Endothelial cell of umbilical vein (primary cell): Measurements from ENCODE around the gene CDHR4. TPM values are rescaled to one million over a fixed set of nuclear protein-coding genes. Genes with fewer than 3 reads are reported as not detected.

Experiments used
- BruUV-seq: library from RNA; stranded (reverse); fragments of 400-500 nt; replicated peaks from 2 replicates; lab custom pipeline; 2021; lab: Mats Ljungman, UMichigan
- CTCF ChIA-PET: fragments of 300-600, 350-600 bp; sonication (Branson Sonifier 250); formaldehyde crosslinking; loops from one replicate; lab custom pipeline; 2021; ENCODE audit warnings: antibody characterized with exemption, inconsistent platforms; lab: Charles Lee
- POLR2A ChIA-PET: fragments of 300-600, 350-600 bp; sonication (Branson Sonifier 250); formaldehyde crosslinking; loops from one replicate; lab custom pipeline; 2021; ENCODE audit warnings: antibody characterized with exemption, inconsistent platforms; lab: Charles Lee
- DNase-seq: peaks from one replicate; pipeline ENCODE4 v3.0.0-alpha.2; 2011; ENCODE audit warnings: low read depth, low spot score
- FAIRE-seq: peaks from 2 replicates; lab custom pipeline; 2011; peaks lifted over from hg19 to GRCh38; lab: Jason Lieb, UNC
- H2AFZ ChIP-seq: 2 replicates; pipeline ENCODE4 v1.6.0; 2012; ENCODE audit warnings: low read depth, low read length, control low read depth, inconsistent platforms
- H3K27ac ChIP-seq: 2 replicates; pipeline ENCODE4 v1.5.1; 2011; ENCODE audit warnings: low read depth, mild to moderate bottlenecking, control low read depth, low read length, moderate library complexity; ENCODE audit not compliant: insufficient read depth
- H3K27me3 ChIP-seq, 2 experiments: 2 replicates each; pipeline versions ENCODE4 v1.6.0 to v1.6.1; 2011; ENCODE audit warnings: low read length in 2 of 2, mixed read lengths in 1 of 2; ENCODE audit not compliant: control insufficient read depth in 2 of 2, insufficient read depth in 2 of 2
- H3K36me3 ChIP-seq, 2 experiments: 2 replicates in 1 of 2; 3 replicates in 1 of 2; pipeline ENCODE4 v1.5.1; 2011; ENCODE audit warnings: low read length in 2 of 2, mild to moderate bottlenecking in 1 of 2, moderate library complexity in 1 of 2; ENCODE audit not compliant: control insufficient read depth in 2 of 2, insufficient read depth in 2 of 2; ENCODE audit errors: extremely low read depth in 1 of 2
- H3K4me1 ChIP-seq: 3 replicates; pipeline ENCODE4 v1.5.1; 2011; ENCODE audit warnings: mild to moderate bottlenecking, low read length; ENCODE audit not compliant: control insufficient read depth, insufficient read depth; ENCODE audit errors: extremely low read depth
- H3K4me2 ChIP-seq: 2 replicates; pipeline ENCODE4 v1.6.1; 2011; ENCODE audit warnings: low read length, control low read depth, mixed read lengths; ENCODE audit not compliant: insufficient read depth
- H3K4me3 ChIP-seq, 3 experiments: fragments of 200-600 bp in 1 of 3; sonication (generic), shearing (Covaris generic) in 1 of 3; replicated peaks in 1 of 3; 2 replicates each; pipeline ENCODE4 v1.5.1; 2011 to 2016; ENCODE audit warnings: control low read depth in 3 of 3, low read length in 3 of 3, mild to moderate bottlenecking in 2 of 3, inconsistent platforms in 1 of 3, low read depth in 1 of 3, moderate library complexity in 1 of 3; ENCODE audit not compliant: insufficient read depth in 1 of 3
- H3K79me2 ChIP-seq: 2 replicates; pipeline ENCODE4 v1.6.0; 2012; ENCODE audit warnings: low read length, inconsistent platforms; ENCODE audit not compliant: control insufficient read depth, insufficient read depth
- H3K9ac ChIP-seq: replicated peaks from 2 replicates; pipeline ENCODE3; 2011; ENCODE audit warnings: low read length, control low read depth; ENCODE audit not compliant: insufficient read depth; ENCODE audit errors: extremely low read depth
- H3K9me1 ChIP-seq: replicated peaks from 3 replicates; pipeline ENCODE4 v1.6.0; 2011; ENCODE audit warnings: mild to moderate bottlenecking, low read length; ENCODE audit not compliant: control insufficient read depth, insufficient read depth; ENCODE audit errors: extremely low read depth
- H3K9me3 ChIP-seq: replicated peaks from 2 replicates; pipeline ENCODE4 v1.5.1; 2012; ENCODE audit warnings: low read length, inconsistent platforms; ENCODE audit not compliant: control insufficient read depth, insufficient read depth
- H4K20me1 ChIP-seq: replicated peaks from 2 replicates; pipeline ENCODE3; 2011; ENCODE audit warnings: mild to moderate bottlenecking, low read length; ENCODE audit not compliant: control insufficient read depth, insufficient read depth; ENCODE audit errors: extremely low read depth
- CTCF ChIP-seq, 2 donors: IDR thresholded peaks; 1 replicate in 1 of 2; 2 replicates in 1 of 2; pipeline ENCODE4 v1.5.1; 2011; ENCODE audit warnings: low read length in 2 of 2, mild to moderate bottlenecking in 2 of 2, moderate library complexity in 2 of 2, control low read depth in 1 of 2, inconsistent platforms in 1 of 2, low read depth in 1 of 2; ENCODE audit not compliant: insufficient read depth in 1 of 2; ENCODE audit errors: extremely low read depth in 1 of 2
- EZH2 ChIP-seq: IDR thresholded peaks from 2 replicates; pipeline ENCODE4 v1.6.1; 2012; ENCODE audit warnings: borderline replicate concordance, low read depth, mild to moderate bottlenecking, moderate library complexity, low read length, inconsistent platforms; ENCODE audit not compliant: severe bottlenecking
- FOS ChIP-seq: IDR thresholded peaks from 2 replicates; pipeline ENCODE4 v1.6.1; 2011; ENCODE audit warnings: mild to moderate bottlenecking, low read length, moderate library complexity, borderline replicate concordance; ENCODE audit not compliant: insufficient read depth
- GATA2 ChIP-seq: IDR thresholded peaks from 2 replicates; pipeline ENCODE4 v1.7.0; 2011; ENCODE audit warnings: low read depth, mild to moderate bottlenecking, moderate library complexity, mixed read lengths, low read length; ENCODE audit not compliant: insufficient read length, insufficient read depth
- JUN ChIP-seq: IDR thresholded peaks from 2 replicates; pipeline ENCODE4 v1.6.1; 2011; ENCODE audit warnings: borderline replicate concordance, low read depth; ENCODE audit not compliant: insufficient read length, insufficient read depth
- MYC ChIP-seq: IDR thresholded peaks from one replicate; pipeline ENCODE4 v1.6.1; 2011; ENCODE audit warnings: mild to moderate bottlenecking, low read depth, low read length
- POLR2A ChIP-seq: IDR thresholded peaks from 2 replicates; pipeline ENCODE4 v1.6.1; 2012; ENCODE audit warnings: low read depth, mild to moderate bottlenecking, control low read depth, low read length
- POLR2AphosphoS5 ChIP-seq: IDR thresholded peaks from 2 replicates; pipeline ENCODE4 v1.6.1; 2012; ENCODE audit warnings: low read depth, mild to moderate bottlenecking, control low read depth, low read length, moderate library complexity; ENCODE audit not compliant: insufficient read depth
- dilution Hi-C: fragments of 300-500 bp; cut with MboI; formaldehyde crosslinking; loops from one replicate; pipeline ENCODE4 v1.15.0; 2019; ENCODE audit warnings: low sequenced_read_pairs; ENCODE audit not compliant: extremely low pct_ligation_motif_present
- intact Hi-C: fragments of 100-400 bp; cut with micrococcal nuclease; formaldehyde crosslinking; loops from one replicate; pipeline ENCODE4 v1.10.0; 2022
- polyA plus RNA-seq, 4 experiments: library from polyadenylated mRNA; depleted of rRNA in 3 of 4; stranded (reverse) in 3 of 4; unstranded in 1 of 4; fragments of >200 nt; gene quantifications; 2 replicates each; pipeline versions ENCODE4 v1.2.1 to v1.2.3, GENCODE V29; 2011 to 2012; ENCODE audit warnings: missing spikeins in 1 of 4
- total RNA-seq: library from RNA; stranded (reverse); gene quantifications from 2 replicates; pipeline ENCODE4 v1.2.3, GENCODE V29; 2021
- TF ChIP-seq, protein P1 (sequence below): IDR thresholded peaks from 2 replicates; pipeline ENCODE4 v1.6.1; 2011; ENCODE audit not compliant: insufficient read depth, insufficient read length

Gene CDHR4
- total and polyA plus RNA-seq, 2 donors (not counting 3 experiments of a cell fraction or from before 2014, with no cell fraction given): 0.19 TPM; not detected in 1

- no peaks in the 10 kb centered on the region for H3K27me3 ChIP-seq
- no peak overlapping the region for H3K4me3 ChIP-seq
- DNase-seq (no peak), FAIRE-seq (no peak)
- no peak overlapping the region for H3K27ac ChIP-seq
- BruUV-seq: no TSS peak
- dilution Hi-C loops: no loop called here
- H3K36me3 ChIP-seq: no peaks in the 10 kb centered on the region
- H3K9me1 ChIP-seq: no peaks in the 10 kb centered on the region
- H3K9ac ChIP-seq: no peak overlapping the region
- H3K9me3 ChIP-seq: no peaks in the 10 kb centered on the region
- no peak overlapping the region for H2AFZ ChIP-seq
- no peaks in the 10 kb centered on the region for H4K20me1 ChIP-seq
- TF ChIP-seq, protein P1, sequence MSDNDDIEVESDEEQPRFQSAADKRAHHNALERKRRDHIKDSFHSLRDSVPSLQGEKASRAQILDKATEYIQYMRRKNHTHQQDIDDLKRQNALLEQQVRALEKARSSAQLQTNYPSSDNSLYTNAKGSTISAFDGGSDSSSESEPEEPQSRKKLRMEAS: no peak
- no peak for TF ChIP-seq JUN
- no peak for TF ChIP-seq FOS
- TF ChIP-seq EZH2: no peak
- no peak for TF ChIP-seq POLR2A
- no peak for TF ChIP-seq CTCF (IDR thresholded peaks at IDR 0.05; ENCODE audit: extremely low read depth in 1 of 2, insufficient read depth in 1 of 2, low read depth in 1 of 2, low read length in 2 of 2)
- no peak for TF ChIP-seq GATA2
- no peak for TF ChIP-seq POLR2AphosphoS5
- TF ChIP-seq MYC: no peak
- CTCF ChIA-PET: interaction anchor here (1.2 kb wide), 1 partner anchor 48 kb away, joined by 6 read pairs; no protein-coding TSS in a partner anchor
- H3K4me2 ChIP-seq: no peak overlapping the region
- POLR2A ChIA-PET: no interaction called here
- intact Hi-C loops: no loop called here
- peaks cover 9% of the 10 kb centered on the region for H3K4me1 ChIP-seq
- H3K79me2 ChIP-seq: peaks cover 3% of the 10 kb centered on the region
Measured at GRCh38 chr3:49790626-49791411, 8.9 kb downstream of the CDHR4 start.
